SK-N-SH (cell line): ENCODE results near the gene CADPS2.

Source experiments
- CTCF ChIP-seq: fragments of 200-600 bp; sonication (generic); IDR thresholded peaks from 2 replicates; pipeline ENCODE4 v1.6.1; 2017; ENCODE audit warnings: antibody characterized with exemption, mild to moderate bottlenecking, moderate library complexity
- REST ChIP-seq: IDR thresholded peaks from 2 replicates; pipeline ENCODE4 v1.6.1; 2012; ENCODE audit warnings: mild to moderate bottlenecking, low read depth, low read length, moderate library complexity

GRCh38 chr7:122340427-122340826 lies 545.8 kb downstream of the CADPS2 start:
- TF ChIP-seq CTCF (no peak), REST (no peak)
